GM18867 (cell line): Measurements from ENCODE around the gene ADRA2C.

Source experiments
- ATAC-seq: cut with Tn5 transposase; IDR thresholded peaks from one replicate; pipeline ENCODE4 v1.9.1; 2021; ENCODE audit warnings: mild to moderate bottlenecking, moderate library complexity; ENCODE audit not compliant: unreplicated experiment

ADRA2C gene

GRCh38 chr4:3775005-3775404 is 8.8 kb downstream of the ADRA2C start:
- no peak for ATAC-seq

- no peak for ATAC-seq
Measured at GRCh38 chr4:3775576-3775975, 9.4 kb downstream of the ADRA2C start.

DNA sequence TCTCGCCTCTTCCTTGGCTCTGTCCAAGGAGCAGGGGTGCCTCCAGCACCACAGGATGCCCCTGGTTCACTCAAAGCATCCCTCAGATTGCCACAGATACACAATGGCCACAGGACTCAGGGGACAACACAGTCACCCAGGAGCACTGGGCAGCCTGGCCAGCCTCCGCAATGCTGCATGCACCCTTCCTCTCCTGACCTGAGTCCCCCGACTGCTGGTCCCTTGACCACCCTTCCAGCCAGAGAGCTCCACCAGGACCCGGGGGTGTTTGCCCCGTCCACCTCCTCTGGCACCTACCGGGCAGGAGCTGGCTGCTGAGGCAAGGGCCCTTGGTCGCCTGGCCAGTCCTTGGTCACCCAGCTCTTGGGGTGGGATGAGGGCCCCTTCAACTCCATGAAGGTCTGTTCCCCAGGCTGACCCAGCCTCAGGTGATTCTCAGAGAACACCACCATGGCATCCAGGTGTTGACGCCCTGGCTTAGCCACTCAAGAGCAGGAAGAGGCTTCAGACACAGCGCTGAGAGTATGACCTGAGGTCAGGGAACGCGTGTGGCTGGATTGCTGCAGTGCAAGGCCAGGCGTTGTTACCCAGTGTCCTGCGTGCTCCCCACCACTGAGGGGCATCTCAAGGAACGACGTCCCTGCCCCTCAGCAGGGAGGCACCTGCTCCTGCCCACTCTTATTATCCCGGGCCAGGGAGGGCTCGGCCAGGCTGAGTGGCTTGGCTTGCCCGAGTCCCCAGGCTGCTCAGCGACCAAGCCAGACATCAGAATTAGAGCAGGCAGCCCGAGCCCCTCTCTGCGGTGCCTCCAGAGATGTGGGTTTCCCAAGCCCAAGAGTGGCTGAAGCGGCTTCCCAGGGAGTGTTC is 10.2 kb downstream of the ADRA2C start:
- no peak for ATAC-seq

GRCh38 chr4:3777033-3777390 is 10.8 kb downstream of the ADRA2C start:
- ATAC-seq = no peak

GRCh38 chr4:3777669-3778068 is 11.5 kb downstream of the ADRA2C start:
- ATAC-seq = no peak

DNA sequence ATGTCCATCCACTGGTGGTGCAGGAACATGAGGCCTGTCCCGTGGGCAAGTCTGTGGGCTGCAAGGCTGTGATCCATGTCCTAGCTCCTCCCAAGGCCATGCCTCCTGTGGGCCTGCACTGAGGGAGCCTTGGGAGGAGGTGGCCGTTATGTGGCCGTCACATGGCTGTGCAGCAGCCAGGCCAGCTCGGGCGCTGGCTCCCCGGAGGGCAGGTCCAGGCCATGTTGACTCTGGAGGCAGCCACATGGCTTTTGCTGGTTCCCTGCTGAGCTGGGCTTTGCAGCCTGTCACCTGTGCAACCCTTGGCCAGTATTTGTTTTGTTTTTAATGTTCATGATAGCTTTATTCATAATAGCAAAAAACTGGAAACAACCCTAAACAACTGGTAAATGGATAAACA is 13.3 kb downstream of the ADRA2C start:
- ATAC-seq = no peak

DNA sequence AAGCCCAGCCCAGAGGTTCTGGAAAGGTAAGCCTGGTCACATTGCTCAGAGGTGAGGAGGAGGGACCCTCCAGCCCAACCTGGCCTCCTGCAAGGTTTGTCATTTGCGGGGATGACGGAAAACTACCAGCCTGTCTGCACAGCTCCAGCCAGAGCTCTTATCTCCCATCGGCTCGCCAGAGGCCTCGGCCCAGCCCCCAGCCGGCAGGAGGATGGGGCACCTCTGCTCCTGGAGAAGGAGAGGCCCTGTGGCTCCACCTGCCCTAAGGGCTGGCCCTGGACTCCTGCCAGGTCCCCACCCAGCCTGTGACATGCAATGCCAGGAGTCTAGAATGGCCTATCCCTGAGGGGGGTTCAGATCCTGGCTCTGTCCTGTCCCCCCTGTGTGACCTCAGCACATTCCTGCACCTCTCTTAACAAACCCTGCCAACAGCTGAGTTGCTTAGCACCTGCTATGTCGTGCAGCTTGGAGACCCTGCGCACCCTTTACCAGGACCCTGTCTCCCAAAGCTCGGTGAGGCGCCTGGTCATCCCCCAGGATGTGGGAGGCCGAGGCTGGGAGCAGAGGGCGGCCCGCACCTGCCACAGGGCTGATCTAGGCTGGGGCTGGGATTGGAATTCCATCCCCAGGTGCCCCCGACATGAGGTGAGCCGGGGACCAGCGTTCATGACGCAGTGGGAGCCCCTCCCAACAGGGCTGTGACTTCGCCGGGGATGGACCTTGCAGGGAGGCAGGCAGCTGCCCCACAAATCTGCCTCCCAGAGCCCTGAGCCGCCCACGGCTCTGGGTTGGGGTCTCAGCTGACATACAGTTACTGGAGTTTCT is 14.4 kb downstream of the ADRA2C start:
- no peak for ATAC-seq

DNA sequence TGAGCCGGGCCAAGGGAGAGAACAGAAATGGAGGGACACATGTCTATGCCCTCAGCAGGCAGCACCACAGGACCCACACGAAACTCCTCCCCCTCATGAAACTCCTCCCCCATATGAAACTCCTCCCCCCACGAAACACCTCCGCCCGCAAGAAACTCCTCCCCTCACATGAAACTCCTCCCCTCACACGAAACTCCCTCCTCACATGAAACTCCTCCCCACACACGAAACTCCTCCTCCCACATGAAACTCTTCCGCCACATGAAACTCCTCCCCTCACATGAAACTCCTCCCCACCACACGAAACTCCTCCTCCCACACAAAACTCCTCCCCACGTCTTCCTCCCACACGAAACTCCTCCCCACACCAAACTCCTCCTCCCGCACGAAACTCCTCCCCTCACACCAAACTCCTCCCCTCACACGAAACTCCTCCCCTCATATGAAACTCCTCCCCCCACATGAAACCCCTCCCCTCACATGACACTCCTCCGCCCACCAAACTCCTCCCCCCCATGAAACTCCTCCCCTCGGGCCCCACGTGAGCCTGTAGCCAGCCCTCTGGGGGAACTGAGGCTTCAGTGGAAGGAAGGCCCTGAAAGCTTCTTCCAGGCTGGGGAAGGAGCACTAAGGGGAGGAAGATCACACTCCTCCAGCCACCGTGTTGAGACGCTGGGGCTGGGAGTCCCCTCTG is 15.2 kb downstream of the ADRA2C start:
- ATAC-seq = no peak

DNA sequence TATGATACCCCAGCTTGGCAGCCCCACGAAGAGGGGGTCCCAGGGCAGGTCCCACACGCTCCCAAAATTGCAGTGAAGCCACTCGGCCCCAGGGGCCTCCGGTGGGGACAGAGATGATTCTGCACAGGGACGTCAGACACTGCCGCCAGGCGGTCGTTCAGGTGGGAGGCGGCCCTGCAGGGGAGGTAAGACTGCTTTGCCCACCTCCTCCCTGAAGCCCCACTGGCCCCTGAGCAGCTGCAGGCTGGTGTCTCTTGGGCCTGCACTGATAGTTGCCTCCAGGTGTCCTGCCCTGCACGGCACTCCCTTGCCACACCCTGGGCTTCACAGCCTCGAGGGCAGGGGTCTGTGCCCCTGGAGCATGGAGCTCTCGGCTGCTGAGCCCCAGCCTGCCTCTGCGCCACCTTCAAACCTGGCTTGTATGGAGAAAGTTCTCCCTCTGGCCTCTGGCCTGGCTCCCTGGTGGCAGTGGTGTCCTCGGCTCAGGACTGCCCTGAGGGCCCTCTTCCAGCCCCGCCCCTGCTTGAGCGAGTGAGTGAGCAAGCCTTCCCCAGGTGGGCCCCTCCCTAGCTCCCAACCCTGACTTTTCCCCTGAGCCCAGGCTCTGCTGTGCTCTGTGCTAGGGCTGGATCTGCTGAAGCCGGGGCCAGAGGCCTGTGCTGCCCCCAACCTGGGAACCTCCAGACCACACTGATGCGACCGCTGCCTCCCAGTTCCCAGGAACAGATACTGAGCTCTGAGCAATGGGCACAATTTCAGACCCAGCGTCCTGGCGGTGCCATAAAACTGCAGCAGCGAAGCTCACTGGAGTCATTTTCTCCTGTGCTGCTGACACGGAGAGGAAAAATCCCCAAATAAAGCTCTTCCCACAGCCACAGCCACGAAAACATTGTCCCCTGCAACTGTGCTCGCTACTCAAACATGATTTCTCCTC is 16.1 kb downstream of the ADRA2C start:
- ATAC-seq = no peak

DNA sequence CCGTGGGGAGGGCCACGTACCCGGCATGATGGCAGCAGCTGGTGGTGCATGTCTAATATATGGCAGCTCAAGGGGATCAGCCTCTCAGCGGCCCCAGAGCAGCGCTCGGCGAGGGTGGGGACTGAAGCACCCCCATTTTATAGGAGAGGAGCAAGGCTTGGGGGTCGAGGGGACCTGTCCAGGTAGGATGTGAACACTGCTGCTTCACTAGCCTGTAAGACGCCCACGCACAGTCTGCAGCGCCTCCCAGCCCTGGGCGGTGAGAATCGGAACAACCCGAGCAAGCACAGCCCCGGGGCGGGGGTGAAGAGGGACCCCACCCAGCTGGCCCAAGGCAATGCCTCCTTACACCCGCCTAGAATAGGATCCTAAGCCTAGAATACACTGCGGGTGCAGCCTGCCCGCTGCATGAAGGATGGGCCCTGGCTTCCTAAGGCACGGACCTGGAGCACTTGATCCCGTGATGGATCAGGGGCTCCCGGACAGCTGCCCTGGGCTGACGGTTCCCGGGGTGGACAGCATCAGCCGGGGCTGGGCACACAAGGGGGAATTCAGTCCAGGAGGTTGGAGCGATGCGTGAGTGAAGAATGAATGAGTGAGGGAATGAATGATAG is 17.6 kb downstream of the ADRA2C start:
- ATAC-seq = no peak

DNA sequence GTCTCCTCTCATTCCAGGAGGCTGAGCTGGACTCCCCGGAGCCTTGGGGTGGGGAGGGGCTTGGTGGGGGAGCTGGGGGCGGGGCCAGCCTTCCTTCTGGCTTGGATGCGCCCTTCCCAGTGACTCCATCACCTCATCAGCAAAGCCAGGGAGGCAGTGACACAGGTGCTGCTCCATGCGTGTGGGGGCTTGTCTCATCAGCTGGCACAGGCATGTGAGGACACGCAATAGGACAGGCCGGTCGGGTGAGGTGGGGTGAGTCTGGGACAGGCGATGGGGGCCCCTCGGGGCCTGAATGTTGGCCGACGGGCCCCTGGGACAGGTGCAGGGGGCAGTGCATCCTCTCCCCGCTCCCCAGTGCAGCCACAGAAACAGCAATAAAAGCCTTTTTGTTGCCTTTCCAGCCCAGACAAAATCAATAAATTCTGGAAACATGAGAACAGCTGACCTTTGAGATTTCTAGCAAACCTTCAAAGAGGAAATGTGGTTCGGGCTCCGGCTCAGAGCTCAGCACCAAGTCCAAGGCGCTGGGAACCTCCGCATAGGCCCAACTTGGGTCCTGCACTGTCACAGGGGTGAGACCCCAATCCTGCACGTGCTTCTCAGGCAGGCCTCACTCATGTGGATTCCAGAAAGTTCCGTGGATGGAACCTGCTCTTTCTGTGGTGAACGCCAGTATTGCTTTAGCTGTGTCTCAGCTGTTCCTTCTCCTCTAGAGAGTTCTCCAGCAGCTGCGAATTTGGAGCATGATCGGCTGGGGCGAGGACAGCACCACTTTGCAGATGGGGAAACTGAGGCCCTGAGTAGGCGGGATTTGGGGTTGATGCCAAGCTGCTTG is 18.5 kb downstream of the ADRA2C start:
- no peak for ATAC-seq

DNA sequence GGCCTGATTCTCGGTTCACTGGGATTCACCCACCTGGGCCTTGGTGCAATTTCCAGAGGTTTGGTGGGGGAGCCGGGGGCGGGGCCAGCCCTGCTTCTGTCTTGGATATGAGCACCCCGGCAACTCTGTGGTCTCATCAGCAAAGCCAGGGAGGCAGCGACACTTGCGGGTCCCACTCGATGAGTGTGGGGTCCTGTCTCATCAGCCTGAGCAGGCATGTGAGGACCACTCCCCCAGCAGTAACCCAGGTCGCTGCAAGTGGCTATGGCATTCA is 19.0 kb downstream of the ADRA2C start:
- no peak for ATAC-seq

DNA sequence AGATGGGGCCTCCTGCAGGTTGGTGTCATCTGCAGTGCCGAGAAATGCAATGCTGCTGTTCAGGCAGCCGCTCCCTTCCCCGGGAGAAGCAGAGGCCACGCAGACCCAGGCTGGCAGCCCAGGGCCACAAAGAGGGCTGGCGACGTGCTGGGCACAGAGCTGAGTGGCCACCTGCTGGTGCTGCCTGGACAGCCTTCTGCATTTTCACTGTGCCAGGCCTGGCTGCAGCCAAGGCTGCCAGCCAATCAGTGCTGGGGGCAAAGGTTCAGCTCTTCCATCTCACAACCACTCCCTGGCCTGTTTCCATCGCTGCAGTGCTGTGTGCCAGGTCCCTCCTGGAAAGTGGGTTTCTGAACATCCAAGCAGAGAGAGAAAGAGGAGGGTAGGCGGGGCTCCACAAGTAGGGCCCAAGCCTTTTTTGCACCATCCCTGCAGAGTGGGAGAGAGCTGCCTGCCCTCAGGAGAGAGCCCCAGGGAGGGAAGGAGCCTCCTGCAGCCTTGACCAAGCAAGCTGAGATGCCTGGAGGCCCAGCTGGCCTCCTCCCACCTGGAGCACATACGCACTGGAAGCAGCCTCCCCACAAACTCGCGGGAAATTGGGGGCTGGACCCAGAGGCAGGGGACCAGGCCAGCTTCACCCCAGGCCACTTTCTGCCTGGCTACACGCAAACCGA is 20.1 kb downstream of the ADRA2C start:
- ATAC-seq = no peak

DNA sequence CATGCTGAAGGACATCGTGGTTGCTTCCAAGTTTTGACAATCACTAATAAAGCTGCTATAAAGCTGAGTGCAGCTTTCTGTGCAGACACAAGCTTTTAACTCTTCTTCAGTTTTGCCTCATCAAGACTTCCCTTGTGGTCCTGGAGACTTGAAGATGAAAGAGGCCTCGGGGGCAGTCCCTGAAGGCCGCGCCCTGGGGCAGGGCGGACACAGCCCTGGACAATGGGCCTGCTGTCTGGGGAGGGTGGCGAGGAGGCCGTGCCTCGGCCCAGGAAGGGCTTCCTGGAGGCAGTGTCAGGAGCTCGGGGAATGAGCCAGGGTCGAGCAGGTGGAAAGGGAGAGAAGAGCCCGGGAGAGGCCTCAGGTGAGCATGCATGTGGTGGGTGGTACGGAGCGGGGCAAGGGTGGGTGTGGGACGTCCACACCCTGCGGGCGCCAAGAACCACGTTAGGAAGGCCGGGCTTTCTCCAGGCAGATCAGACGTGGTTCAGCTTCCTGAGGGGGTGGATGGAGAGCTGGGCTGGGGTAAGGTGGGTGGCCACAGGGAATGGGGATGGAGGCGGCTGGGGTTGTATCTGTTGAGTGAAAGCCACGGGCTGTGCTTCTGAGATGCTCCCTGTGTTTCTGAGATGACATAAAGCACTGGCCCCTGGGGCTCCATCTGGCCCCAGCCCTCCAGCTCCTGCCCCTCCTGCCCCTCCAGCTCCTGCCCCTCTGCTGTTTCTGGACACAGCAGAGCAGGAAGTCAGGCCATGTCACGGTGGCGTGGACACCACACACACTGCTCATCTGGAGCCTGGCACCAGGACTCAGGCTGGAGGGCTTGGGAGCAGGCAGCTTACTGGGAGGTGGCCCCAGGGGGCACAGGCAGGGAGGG is 21.5 kb downstream of the ADRA2C start:
- ATAC-seq = no peak

DNA sequence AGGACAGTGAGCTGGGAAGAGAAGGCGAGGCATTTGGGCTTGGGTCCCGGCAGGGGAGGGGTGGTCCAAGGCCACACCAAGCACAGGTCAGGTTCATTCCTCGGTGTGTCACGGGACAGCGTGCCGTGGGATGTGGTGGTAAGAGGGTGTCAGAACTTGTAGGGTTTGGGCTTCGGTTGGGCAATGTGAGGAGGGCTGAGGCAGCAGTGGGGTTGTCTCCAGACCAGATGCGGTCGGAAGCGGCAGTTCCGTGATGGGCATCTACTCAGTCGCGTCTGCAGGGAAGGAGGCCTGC is 22.1 kb downstream of the ADRA2C start:
- ATAC-seq = no peak

- no peak for ATAC-seq
Measured at GRCh38 chr4:3789587-3789986, 23.4 kb downstream of the ADRA2C start.

DNA sequence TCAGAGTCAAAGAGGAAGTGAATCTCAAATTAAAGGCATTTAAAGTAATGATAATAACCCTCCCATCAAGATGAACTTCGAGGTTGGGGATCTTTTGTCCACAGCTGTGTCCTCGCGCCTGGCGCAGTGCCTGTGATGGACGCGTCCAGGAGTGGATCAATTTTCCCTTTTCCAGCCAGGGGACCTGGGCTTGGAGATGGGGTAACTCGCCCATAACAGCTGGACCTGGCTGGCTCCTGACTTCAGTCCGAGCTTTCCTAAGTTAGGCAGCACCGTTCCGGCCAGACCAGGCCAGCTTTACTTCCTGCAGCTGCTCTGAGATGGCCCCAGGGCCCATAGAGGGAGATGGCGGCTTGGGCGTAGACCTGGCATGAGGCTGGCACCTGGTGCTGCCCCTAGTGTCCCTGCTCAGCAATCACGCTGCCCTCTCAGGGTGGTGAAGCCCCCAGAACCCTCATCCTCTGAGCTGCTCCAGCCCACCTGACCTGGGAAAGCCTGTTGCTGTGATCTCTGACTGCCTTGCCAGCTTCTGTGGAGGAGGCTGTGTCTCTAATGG is 23.9 kb downstream of the ADRA2C start:
- ATAC-seq = no peak

DNA sequence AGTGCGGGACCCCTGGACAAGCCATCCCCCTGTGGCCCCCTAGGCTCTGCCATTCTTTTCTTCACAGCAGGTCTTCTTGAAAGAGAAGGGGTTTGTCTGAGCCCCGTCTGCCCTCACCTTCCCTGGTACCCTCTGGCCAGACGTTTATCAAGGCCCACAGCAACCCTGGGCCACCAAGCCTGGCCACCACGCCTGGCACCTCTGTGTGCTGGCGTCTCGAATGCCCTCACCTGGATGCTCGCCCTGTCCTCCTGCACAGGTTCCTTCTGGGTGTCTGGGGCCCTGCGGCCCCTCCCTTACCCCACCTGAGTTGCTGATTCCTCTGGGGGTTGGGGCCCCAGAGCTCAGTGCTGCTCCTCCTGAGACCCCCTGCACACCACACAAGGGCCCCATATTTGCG is 25.1 kb downstream of the ADRA2C start:
- ATAC-seq = no peak
